OCI-LY7 (cell line): ENCODE measurements around the gene DDX20. TPM values are rescaled to one million over a fixed set of nuclear protein-coding genes. Genes with fewer than 3 reads are reported as not detected.

ENCODE experiments used
- BruUV-seq: library from RNA; stranded (reverse); fragments of 400-500 nt; replicated peaks from 2 replicates; lab custom pipeline; 2021; lab: Mats Ljungman, UMichigan
- CTCF ChIA-PET: fragments of 300-600 bp; sonication (Branson Sonifier 250); formaldehyde crosslinking; loops from one replicate; lab custom pipeline; 2022; ENCODE audit warnings: antibody characterized with exemption; ENCODE audit not compliant: unreplicated experiment; lab: Charles Lee
- POLR2A ChIA-PET: fragments of 300-600 bp; sonication (Branson Sonifier 250); formaldehyde crosslinking; loops from one replicate; lab custom pipeline; 2022; ENCODE audit warnings: antibody characterized with exemption; lab: Charles Lee
- DNase-seq: peaks from one replicate; pipeline ENCODE4 v3.0.0-alpha.2; 2015; ENCODE audit warnings: low spot score
- H2AFZ ChIP-seq: fragments of 200-600 bp; sonication (generic), shearing (Covaris generic); 2 replicates; pipeline ENCODE4 v1.6.1; 2014; ENCODE audit warnings: mild to moderate bottlenecking, antibody characterized with exemption, low read length, moderate library complexity
- H3K27ac ChIP-seq: fragments of 200-600 bp; sonication (generic); 2 replicates; pipeline ENCODE4 v1.5.1; 2014; ENCODE audit warnings: mixed run types, low read depth, mild to moderate bottlenecking, moderate library complexity, low read length, inconsistent platforms; ENCODE audit not compliant: poor library complexity, severe bottlenecking
- H3K36me3 ChIP-seq: fragments of 200-600 bp; sonication (generic); 2 replicates; pipeline ENCODE4 v1.6.1; 2014; ENCODE audit warnings: mild to moderate bottlenecking, antibody characterized with exemption, low read length, moderate library complexity, mixed read lengths; ENCODE audit not compliant: insufficient read depth
- H3K4me1 ChIP-seq: fragments of 200-600 bp; sonication (generic); 2 replicates; pipeline ENCODE4 v1.5.1; 2014; ENCODE audit warnings: mild to moderate bottlenecking, low read length; ENCODE audit not compliant: insufficient read depth, poor library complexity, severe bottlenecking
- H3K4me2 ChIP-seq: fragments of 200-600 bp; sonication (generic); 2 replicates; pipeline ENCODE4 v1.6.1; 2014; ENCODE audit warnings: mild to moderate bottlenecking, low read length
- H3K4me3 ChIP-seq: fragments of 200-600 bp; sonication (generic); 2 replicates; pipeline ENCODE4 v1.5.1; 2014; ENCODE audit warnings: mild to moderate bottlenecking, low read depth, low read length; ENCODE audit not compliant: poor library complexity, severe bottlenecking
- H3K79me2 ChIP-seq: fragments of 200-600 bp; sonication (generic); 2 replicates; pipeline ENCODE4 v1.6.1; 2016; ENCODE audit warnings: low read depth, mild to moderate bottlenecking, low read length, moderate library complexity, mixed read lengths; ENCODE audit not compliant: insufficient read depth
- H3K9me2 ChIP-seq: fragments of 200-600 bp; sonication (generic); 2 replicates; pipeline ENCODE4 v1.6.1; 2016; ENCODE audit warnings: mild to moderate bottlenecking, low read length, mixed read lengths; ENCODE audit not compliant: insufficient read depth
- H3K9me3 ChIP-seq: fragments of 200-600 bp; sonication (generic); 2 replicates; pipeline ENCODE4 v1.6.1; 2014; ENCODE audit warnings: mild to moderate bottlenecking, mixed run types, low read length, mixed read lengths
- H4K20me1 ChIP-seq: fragments of 200-600 bp; sonication (generic); 2 replicates; pipeline ENCODE4 v1.6.1; 2014; ENCODE audit warnings: mild to moderate bottlenecking, antibody characterized with exemption, low read length, moderate library complexity, mixed read lengths; ENCODE audit not compliant: insufficient read depth
- CTCF ChIP-seq: fragments of 200-600 bp; sonication (generic); conservative IDR thresholded peaks from 2 replicates; pipeline ENCODE4 v1.5.1; 2014; ENCODE audit warnings: mild to moderate bottlenecking, antibody characterized with exemption, low read length, moderate library complexity, mixed read lengths
- EZH2phosphoT487 ChIP-seq: fragments of 200-600 bp; sonication (generic); IDR thresholded peaks from 2 replicates; pipeline ENCODE4 v1.6.1; 2018; ENCODE audit warnings: low read depth, borderline replicate concordance, mild to moderate bottlenecking, mixed run types, antibody characterized with exemption, low read length, moderate library complexity, mixed read lengths
- intact Hi-C: fragments of 100-400 bp; cut with micrococcal nuclease; formaldehyde crosslinking; loops from one replicate; pipeline ENCODE4 v1.10.0; 2022; ENCODE audit not compliant: unreplicated experiment
- small RNA-seq: library from RNA; depleted of rRNA; stranded (forward); fragments of <200 nt; gene quantifications from one replicate; pipeline ENCODE3, GENCODE V24; 2014
- total RNA-seq, 2 experiments: library from RNA; depleted of rRNA in 1 of 2; stranded (reverse); fragments of >200 nt in 1 of 2; shearing (Covaris generic) in 1 of 2; gene quantifications; 2 replicates each; pipeline ENCODE4 v1.2.3, GENCODE V29; 2014 to 2022

The DDX20 gene
- total RNA-seq, 2 experiments from 2014 or later: 30.0 to 32.9 TPM

GRCh38 chr1:111814305-111814628 is 58.6 kb downstream of the DDX20 start:
- ChIA-PET POLR2A (interaction anchor here (0.5 kb wide), 2 partner anchors 12 to 250 kb away, joined by 3 read pairs; no protein-coding TSS in a partner anchor), CTCF (no interaction called here)
- H4K20me1 ChIP-seq: no peaks in the 10 kb centered on the region; the same call in 1 of the 2 replicates
- no peaks in the 10 kb centered on the region for H3K79me2 ChIP-seq
- H3K4me1 ChIP-seq: no peaks in the 10 kb centered on the region
- H3K9me3 ChIP-seq: no peaks in the 10 kb centered on the region
- no peak overlapping the region for H3K4me2 ChIP-seq
- no peak overlapping the region for H3K27ac ChIP-seq
- no peak overlapping the region for H3K4me3 ChIP-seq
- no peak for DNase-seq
- no peak overlapping the region for H2AFZ ChIP-seq
- no TSS peak for BruUV-seq
- no peaks in the 10 kb centered on the region for H3K36me3 ChIP-seq
- TF ChIP-seq EZH2phosphoT487 (no peak), CTCF (no peak)
- H3K9me2 ChIP-seq: no peaks in the 10 kb centered on the region
- intact Hi-C loops: no loop called here

- POLR2A ChIA-PET: no interaction called here
- no peaks in the 10 kb centered on the region for H3K36me3 ChIP-seq
- no TSS peak for BruUV-seq
- CTCF ChIA-PET: no interaction called here
- H3K4me2 ChIP-seq: no peak overlapping the region
- H2AFZ ChIP-seq: no peak overlapping the region
- no peaks in the 10 kb centered on the region for H3K79me2 ChIP-seq
- no peak for DNase-seq
- no peaks in the 10 kb centered on the region for H3K4me1 ChIP-seq
- TF ChIP-seq EZH2phosphoT487 (no peak), CTCF (no peak)
- no peak overlapping the region for H3K4me3 ChIP-seq
- intact Hi-C loops: no loop called here
- no peaks in the 10 kb centered on the region for H3K9me2 ChIP-seq
- no peaks in the 10 kb centered on the region; the same call in 1 of the 2 replicates for H4K20me1 ChIP-seq
- no peaks in the 10 kb centered on the region for H3K9me3 ChIP-seq
- H3K27ac ChIP-seq: no peak overlapping the region
Observed at GRCh38 chr1:111814642-111815041, 58.9 kb downstream of the DDX20 start.

Small RNA genes lying within 50 kb of the gene (small RNA-seq; reads per million reads assigned to genes)
- gene INKA2: 0.36 reads per million

Other genes with a start within 250 kb of the DDX20 start
- gene RAP1A, start 136.1 kb upstream of the DDX20 start, total RNA-seq (2014; rRNA removed; shearing (Covaris generic)): 8.5 and 10.4 TPM in 2 replicates
- 72.0 and 86.3 TPM in 2 replicates for gene RAP1A, start 136.1 kb upstream of the DDX20 start, total RNA-seq (2022)
- gene INKA2, start 16.5 kb upstream of the DDX20 start, total RNA-seq (2014; rRNA removed; shearing (Covaris generic)): 3.9 and 4.1 TPM in 2 replicates
- gene INKA2, start 16.5 kb upstream of the DDX20 start, total RNA-seq (2022): 10.8 and 12.2 TPM in 2 replicates
- gene KCND3, start 233.8 kb downstream of the DDX20 start, total RNA-seq (2014; rRNA removed; shearing (Covaris generic)): not detected in 2 replicates
- gene KCND3, start 233.8 kb downstream of the DDX20 start, total RNA-seq (2022): not detected in 2 replicates